Neural progenitor cell (in vitro differentiated cells): ENCODE data around the gene NCK1.

Experiments used
- CTCF ChIP-seq: fragments of 200-600 bp; sonication (generic); IDR thresholded peaks from 2 replicates; pipeline ENCODE4 v1.5.1; 2017; ENCODE audit warnings: antibody characterized with exemption, mild to moderate bottlenecking
- EZH2 ChIP-seq: fragments of 200-600 bp; sonication (generic); IDR thresholded peaks from 2 replicates; pipeline ENCODE4 v1.6.1; 2017; ENCODE audit warnings: antibody characterized with exemption, mild to moderate bottlenecking, moderate library complexity

- TF ChIP-seq CTCF, result no peak
- no peak for TF ChIP-seq EZH2
These were observed 30.2 kb downstream of the NCK1 start for GRCh38 chr3:136891934-136892855.
